ENCODE results near the gene TMEM170B. TPM values are rescaled to one million over a fixed set of nuclear protein-coding genes. Genes with fewer than 3 reads are reported as not detected.

The TMEM170B gene, protein sequence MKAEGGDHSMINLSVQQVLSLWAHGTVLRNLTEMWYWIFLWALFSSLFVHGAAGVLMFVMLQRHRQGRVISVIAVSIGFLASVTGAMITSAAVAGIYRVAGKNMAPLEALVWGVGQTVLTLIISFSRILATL
- polyA plus RNA-seq (2013, experiment 1 of 2; ENCODE audit: insufficient read length), result 0.58 TPM
- 0.48 TPM for polyA plus RNA-seq (2013, experiment 2 of 2; ENCODE audit: insufficient read length)

DNA sequence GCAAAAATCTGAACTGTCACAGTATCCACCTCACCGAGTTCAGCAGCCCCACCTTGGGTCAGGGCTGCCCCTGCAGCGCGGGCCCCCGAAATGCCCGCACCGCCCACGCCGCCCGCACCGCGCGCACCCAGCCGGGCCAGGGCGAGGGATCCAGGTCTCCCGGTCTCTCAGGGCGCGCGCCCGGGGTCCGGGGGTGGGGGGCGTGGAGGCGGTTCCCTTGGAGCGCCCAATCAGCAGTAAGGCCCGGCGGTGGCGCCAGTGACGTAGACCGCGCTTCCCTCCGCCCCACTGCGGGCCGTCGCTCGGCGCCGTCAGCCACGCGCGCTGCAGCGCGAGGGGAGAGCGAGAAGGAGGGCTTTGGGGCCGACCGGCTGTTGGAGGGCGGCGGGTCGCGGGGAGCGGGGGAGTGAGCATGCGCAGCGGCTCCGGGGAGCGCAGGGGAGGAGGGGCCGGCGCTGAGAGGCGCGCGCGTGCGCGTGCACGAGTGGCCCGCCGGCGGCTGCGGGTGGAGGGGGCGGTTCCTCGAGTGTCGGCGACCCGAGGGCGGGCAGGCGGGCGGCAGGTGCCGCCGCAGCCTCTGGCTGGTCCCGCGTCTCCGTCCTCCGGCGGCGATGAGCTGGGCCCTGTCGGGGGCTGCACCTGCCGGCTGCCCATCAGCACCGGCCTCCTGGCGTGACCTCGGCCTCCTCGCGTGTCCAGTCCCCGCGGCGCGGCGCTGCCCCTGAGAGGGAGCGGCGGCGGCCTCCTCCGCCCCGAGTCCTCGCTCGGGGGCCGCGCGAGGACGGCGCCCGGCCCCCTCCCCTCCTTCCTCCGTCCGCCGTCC is at the start of gene TMEM170B:
TSS of gene TMEM170B (plus strand) at position 521 of the 823 bp plus-strand sequence. CDS start 529 bp downstream, outside the sequence.
- peak; percentile 86 for DNase-seq

DNA sequence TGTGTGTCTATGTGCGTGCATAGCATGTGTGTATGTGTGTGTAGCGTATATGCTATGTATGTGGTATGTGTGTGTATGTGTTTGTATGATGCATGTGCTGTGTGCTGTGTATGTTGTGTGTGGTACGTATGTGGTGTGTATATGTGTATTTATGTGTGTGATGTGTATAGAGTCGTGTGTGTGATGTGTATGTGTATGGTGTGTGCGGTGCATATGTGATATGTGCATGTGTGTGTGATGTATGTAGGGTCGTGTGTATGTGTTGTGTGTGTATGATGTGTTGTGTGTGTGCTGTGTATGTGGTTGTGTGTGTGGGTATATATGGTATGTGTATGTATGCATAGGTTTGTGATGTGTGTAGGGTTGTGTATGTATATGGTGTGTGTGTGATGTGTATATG is 46.6 kb upstream of the TMEM170B start:
- DNase-seq, result no peak

DNA sequence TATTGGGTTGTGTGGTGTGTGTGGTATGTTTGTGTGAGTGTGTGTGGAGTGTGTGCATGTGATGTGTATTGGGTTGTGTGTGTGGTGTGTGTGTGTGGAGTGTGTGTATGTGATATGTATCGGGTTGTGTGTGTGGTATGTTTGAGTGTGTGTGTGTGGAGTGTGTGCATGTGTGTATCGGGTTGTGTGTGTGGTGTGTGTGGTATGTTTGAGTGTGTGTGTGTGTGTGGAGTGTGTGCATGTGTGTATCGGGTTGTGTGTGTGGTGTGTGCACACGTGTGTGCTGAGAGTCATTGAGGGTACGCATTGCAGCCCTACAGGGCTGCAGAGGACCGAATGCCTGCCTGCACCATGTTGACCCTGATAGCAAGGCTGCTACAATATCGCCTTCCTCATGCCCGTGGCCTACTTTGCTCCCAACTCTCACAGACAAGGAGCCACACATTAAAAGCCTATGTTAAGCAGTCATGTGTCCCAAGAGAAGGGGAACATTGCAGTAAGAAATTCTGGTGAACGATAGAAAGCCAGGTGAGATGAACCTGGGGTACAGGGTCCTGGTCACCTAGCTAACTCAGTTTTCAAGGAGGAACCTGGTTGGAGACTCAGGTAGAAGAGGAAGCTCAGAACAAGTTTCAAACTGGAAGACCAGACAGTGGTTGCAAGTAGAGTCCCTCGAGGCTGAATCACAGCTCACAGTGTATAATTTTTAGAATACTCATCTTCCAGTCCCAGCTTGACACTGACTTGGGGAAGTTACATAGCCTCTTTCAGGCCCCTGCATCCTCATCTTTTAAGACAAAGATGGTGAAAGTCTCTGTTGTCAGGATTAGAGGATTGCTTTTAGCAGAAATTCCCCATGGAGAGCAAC is 45.7 kb upstream of the TMEM170B start:
- DNase-seq, result peak; percentile 23

DNA sequence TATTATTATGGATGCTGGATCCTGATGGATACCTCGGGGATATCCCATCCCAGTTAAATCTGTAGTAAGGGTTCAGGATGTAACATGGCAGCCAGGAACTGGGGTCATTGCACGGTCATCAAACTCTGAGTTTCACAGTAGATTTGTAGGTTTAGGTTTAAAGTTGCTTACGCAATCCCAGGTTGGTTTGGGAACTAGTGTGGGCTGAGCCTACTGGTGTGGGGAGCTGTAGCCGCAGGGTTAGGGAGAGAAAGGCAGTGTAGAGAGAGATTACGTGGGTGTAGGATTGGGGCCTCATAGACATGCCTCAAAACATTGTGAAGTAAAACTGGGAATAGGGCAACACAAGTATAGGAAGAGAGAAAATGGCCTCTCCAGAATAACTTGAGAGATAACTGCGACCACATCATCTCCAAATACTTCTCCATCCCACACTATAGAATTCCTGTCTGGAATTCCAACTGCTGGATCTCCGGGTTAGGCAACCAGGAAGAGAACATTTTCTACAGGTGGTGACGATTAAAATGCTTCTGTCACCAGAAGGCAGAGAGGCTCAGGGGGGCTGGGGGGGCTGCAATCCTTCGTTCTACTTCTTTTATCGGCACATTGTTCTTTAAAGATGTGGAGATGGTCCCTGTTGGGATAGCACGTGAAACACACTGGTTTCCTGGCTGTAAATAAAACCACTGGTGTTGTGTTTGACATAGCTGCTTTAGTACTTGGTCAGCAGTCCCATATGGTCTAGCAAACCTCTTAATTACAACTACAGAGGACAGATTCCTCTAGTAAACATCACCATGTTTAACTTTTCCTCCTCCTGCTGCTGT is 44.9 kb upstream of the TMEM170B start:
- peak; percentile 85 for DNase-seq

DNA sequence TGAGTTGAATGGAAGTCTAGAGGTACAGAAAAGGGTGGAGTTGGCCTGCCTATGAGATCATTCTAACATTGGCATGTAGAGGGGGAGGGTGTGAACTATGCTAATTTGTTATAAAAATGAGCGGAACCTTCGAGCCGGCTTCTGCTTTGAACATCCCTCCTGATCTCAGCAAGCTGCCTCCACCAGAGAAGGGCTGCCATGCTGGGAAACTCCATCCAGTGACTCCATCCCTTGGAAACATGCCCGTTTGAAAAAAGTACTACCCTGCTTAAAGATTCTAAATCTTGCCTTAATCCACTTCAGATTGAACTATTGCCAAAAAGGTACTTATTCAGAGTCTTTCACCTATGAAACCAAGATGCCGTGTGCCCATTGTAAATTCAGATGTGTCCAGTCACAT is 43.6 kb upstream of the TMEM170B start:
- DNase-seq, result no peak

DNA sequence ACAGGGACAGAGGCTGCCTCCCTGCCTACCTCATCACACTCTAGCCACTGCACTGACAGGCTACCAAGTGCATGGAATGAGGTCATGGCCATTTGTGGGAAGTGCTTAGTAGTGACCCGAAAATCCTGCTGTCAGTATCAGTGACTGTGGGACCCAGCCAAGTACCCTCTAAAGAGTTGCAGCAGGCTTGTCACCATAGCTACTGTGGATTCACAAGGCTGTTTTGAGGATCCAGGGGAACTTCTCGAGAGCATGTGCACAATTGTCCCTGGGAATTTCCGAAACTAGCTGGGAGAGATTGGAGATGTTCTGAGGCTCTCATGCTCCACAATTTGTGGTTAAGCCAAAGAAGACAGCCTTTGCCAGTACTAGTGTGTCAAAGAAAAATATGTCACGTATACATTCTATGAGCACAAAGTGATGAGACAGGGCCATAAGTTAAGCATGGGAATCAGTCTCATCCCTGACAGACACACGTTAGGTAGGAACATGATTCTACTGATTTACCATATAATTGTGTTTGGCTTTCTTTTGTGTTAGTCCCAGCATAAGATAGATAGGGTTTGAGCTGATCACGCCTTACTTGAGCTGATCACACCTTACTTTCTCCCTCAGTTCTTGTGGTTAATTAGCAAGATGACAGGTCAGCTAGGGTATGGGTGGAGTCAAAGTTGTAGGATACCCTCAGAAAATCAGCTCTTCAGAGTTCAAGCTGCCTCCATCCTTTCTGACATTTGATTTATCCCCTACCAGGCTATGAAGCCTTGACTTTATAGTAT is 42.6 kb upstream of the TMEM170B start:
- no peak for DNase-seq

DNA sequence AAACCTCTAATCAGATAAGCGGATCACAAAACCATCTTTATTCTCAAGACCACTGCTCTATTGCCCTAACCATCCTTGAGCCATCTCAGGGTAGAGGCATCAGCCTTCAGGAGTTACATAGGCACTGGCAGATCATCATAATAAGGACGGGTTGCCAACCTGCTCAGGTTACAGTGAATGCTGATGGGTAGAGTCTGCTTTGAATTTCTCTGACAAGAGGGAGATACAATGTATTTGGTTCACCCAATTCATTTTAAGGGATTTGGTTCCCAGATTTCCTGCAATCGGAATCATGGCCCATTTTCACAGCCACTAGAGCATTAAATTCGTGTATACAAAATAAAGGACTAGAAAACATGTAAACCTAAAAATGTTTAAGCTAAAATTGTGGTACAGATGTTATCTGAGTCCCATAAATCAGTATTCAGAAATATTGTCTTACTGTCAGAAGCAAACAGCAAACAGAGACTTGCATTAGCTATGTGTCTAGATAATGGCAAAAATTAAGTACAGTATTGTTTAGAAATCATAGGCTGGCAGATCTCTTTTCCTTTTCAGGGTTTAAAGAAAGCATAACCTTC is 41.9 kb upstream of the TMEM170B start:
- no peak for DNase-seq

DNA sequence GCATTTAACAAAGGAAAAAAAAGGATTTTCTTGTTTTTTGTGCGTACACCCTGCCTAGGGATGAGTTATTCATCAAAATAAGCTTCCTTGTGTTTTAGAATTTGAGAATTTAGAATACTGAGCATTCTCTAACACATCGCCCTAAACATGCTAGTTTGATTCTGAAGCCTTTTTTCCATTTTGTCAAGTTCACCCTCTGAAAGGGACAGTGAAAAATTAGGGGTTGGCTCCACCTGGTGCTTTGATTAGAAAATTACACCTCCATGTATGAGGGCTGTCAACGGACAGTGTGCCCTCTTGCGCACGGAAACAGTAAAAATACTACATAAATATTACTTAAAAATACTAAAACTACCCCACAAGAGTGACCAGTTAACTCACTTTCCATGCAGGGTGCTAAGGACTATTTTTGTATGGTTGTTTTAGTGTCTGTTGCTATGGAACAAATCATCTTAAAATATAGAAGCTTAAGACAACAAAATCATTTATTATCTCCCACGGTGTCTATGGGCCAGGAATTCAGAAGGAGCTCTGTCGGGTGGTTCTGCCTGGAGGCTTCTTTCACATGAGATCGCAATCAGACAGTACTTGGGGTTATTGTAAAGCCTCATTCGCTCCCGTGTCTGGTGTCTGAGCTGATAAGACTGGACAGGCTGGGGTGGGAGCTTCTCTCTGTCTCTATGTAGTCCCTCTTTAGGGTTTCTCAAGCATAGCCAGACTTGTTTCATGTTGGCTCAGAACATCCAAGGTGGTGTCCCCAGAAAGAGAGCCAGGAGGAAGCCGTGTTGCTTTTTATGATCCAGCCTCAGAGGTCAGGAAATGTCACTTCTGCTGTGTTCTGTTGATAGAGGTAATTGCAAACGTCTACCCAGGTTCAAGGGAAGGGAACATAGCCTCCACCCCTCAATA is 41.1 kb upstream of the TMEM170B start:
- peak; percentile 81 for DNase-seq

DNA sequence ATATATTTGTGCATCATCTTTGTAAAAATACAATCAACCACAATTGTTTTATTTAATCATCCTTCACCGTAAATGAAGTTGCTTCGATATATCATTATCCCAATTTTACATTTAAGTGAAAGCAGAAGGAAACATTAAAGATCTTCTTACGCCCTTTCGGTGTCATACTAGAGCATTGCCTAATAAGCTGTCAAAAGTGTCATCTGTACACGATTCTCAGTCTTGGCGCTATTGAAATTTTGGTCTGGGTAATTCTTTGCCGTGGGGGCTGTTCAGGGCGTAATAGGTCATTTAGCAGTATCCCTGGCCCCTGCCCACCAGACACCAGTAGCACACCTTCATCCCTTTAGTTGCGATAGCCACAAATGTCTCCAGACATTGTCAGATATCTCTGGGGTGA is 40.4 kb upstream of the TMEM170B start:
- no peak for DNase-seq

DNA sequence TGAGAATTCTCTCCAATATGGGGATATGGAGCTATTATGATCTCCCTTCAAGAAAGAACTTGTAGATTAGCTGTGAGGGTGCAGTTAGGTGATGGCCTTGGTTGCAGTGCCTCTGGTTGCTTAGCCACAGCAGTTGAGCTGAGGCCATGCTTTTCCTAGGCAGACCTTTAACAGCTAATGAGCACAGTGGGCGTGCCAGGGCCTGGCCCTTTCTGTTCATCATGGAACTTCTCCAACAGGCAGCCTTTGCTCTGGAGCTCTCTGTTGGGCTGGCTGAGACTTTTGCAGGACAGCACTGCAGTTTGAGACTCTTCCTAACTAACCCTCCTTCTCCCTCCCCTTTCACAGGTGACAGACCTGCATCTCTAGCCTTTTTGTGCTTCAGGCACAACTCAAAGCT is 39.7 kb upstream of the TMEM170B start:
- no peak for DNase-seq

DNA sequence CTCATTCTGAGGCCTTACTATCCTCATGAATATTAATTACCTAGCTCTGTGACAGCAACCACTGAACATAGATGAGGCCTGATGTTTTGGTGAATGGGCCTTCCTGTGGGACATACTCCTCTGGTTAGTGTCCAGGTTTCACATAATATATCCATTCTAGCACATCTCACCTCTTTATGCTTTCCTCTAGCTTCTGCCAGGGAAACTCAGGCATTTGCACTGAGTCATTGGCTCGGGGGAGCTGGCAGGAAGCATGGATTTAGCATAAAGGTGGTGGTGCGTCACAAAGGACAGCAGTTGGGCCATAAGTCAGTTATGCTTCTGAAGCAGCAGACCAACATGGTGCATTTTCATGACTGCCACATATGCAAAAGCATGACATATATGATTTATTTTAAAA is 37.5 kb upstream of the TMEM170B start:
- peak; percentile 61 for DNase-seq

DNA sequence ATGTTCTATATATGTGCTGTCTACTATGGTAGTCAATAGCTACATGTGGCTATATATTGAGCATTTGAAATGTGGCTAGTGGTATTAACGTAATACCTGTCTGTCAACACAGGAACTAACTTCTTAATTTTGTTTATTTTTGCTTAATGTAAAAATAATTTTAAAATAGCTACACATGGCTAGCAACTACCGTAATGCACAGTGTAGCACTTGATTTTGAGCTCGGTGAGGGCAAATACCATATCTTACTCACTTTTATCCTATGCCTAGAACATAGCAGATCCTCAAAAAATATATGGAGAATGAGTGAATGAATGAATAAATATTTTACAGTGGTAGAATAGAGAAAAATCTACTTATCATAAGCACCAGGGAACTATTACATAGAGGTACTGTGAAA is 28.1 kb upstream of the TMEM170B start:
- DNase-seq, result no peak

DNA sequence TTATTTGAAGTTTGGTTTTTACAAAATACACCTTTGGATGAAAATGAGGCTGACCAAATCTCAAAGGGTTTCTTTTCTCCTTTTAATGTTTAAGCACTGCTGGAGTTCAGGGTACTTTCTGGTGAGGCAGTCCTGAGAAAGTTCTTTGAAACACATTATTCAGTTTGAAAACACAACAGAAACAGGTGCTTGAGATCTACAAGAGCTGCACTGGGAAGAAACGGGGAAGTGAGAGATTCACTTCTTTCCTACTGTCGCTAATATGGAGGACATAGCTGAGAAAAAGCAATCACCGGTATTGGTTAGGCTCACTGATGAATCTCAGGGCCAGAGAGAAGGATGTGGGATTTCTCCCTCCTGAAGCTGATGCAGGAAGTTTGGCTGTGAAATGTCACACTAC is 22.9 kb upstream of the TMEM170B start:
- no peak for DNase-seq

DNA sequence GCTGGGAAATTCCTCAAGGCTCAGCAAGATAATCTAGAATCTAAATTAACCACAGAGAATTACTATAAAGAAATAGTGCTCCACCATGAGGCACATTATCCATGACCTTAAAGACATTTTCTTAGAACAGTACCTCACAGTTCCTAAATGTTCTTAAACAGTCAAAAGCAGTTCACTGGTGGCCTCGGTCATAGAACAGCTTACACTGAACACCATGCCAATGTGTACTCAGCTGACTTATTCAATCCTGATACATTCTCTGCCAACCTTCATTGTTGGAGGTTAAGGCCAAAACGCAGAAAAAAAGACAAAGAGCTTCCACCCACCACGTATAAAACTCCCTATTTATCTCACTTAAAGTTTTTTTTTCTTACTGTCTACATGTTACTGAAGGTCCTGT is 21.8 kb upstream of the TMEM170B start:
- DNase-seq, result no peak

DNA sequence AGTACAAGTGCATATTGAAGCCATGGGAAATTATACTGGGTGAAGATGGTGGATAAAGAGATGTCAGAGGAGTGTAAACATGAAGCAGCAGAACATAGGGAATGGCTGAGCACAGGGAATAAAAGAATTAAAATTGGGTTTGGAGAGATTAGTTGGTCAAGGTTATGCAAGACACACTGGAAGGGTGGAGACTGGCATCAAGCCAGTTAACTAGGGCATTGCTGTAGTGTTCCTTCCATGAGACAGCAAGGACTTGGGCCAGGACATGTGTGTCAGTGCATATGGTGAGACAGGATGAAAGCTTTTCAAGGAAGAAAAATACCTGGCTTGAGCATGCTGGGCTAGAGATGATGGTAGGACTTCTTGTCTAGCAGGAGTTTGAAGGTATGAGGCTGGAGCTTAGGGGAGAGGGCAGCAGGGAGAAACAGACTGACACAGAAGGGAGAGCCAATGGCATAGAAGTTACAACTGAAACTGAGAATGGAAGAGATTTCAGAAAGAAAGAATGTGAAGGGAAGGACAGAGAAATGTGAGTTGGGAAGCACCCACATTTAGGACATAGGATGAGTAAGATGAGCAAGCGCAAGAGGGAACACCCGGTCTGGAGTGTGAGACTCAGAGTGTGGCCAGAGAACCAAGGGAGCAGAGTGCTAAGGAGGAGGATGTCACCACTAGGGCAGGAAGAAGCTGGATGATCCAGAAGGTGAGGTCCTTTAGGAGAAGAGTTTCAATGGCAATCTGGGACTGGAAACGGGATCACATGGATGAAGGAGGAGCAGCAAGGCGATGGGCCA is 14.5 kb upstream of the TMEM170B start:
- no peak for DNase-seq

DNA sequence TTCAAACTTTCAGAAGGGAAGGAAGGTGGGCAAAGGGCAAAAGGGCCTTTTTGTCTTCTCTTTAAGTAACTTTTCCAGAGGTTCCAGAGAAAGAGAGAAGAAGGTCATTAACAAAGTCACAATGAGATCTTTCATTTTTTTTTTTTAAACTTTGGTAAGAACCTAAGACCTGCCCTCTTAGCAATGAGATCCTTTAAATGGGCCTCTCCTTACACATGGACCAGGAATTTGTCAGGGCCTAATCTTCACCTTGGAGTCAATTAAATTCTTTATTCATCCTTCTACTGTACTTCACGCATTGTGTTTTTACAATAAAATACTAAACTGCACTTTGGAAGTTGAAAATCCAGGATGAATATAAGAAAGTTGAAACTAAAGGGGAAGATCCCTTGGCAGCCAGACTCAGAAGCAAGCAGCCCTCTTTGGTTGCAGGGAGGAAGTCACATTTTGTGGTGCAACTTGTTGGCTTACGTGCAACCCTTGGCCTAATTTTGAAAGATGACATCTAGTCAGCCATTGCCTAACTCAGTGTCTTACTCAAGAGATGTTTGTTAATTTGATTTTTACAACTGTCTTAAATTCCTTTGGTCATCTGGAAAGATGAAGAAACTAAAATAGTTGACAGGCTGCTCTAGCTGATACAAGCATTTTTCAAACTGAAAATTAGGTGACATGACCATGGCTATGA is 11.9 kb upstream of the TMEM170B start:
- DNase-seq, result peak; percentile 31

DNA sequence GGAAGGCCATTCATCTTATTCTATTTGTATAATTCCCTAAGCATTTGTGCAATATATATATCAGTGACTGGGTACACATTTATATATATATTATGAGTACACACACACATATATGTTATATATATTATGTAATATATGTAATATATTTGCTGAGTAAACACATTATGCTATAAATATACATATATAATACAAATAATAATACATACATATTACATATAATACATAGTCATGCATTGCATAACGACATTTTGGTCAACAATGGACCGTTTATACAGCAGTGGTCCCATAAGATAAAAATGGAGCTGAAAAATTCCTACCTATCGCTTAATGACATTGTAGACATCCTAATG is 11.4 kb upstream of the TMEM170B start:
- DNase-seq, result no peak

DNA sequence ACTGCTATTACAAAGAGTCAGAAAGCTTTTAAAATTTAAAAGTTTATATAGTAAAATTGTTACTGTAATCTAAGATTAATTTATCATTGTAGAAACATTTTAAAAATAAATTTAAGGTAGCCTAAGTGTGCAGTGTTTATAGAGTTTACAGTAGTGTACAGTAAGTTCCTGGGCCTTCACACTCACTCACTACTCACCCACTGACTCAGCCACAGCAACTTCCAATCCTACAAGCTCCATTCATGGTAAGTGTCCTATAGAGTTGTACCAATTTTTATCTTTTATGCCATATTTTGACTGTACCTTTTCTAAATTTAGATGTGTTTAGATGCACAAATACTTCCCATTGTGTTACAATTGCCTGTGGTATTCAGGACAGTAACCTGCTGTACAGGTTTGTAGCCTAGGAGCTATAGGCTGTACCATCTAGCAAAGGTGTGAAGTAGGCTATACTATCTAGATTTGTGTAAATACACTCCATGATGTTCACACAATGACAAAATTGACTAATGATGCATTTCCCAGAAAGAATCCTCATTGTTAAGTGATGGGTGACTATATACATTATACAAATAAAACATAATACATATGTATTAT is 10.2 kb upstream of the TMEM170B start:
- no peak for DNase-seq

Data from fibroblast of skin of abdomen (primary cell).